Measurements from ENCODE around the gene ASB13.

ASB13 gene

DNA sequence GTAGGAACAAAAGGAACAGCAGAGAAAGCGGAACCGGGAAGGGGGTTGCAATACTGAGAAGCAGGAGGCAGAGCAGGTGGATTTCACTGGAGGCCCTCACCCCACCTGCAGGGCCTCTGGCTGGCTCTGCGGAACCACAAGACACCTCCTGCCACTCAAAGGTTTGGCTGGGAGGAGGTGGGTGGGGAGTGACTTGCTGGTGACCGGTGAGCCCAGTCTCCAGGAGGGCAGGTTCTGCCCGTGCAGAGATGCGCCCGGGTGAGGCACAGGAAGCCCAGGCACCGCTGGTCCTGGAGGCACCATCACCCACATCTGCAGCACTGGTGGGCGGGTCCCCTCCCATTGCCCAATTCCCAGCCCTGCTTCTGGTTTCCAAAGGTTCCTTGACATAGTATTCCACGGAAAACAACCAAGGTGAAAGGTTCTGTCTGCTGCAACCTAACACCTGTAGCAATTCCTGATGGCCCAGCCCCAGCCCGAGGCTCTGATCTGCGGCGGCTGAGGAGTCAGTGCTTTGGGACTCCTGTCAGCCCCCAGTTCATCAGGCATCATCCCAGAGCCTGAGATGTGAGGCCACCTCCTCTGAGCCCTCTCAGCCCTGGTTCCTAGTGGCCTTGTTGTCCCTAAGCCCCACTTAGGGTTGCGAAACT, 77.3 kb downstream of the ASB13 start:
- no peak for DNase-seq (ENCODE audit: low read depth)
- H3K4me3 ChIP-seq (ENCODE audit: low read length): no peak overlapping the region
- TF ChIP-seq, protein P1, sequence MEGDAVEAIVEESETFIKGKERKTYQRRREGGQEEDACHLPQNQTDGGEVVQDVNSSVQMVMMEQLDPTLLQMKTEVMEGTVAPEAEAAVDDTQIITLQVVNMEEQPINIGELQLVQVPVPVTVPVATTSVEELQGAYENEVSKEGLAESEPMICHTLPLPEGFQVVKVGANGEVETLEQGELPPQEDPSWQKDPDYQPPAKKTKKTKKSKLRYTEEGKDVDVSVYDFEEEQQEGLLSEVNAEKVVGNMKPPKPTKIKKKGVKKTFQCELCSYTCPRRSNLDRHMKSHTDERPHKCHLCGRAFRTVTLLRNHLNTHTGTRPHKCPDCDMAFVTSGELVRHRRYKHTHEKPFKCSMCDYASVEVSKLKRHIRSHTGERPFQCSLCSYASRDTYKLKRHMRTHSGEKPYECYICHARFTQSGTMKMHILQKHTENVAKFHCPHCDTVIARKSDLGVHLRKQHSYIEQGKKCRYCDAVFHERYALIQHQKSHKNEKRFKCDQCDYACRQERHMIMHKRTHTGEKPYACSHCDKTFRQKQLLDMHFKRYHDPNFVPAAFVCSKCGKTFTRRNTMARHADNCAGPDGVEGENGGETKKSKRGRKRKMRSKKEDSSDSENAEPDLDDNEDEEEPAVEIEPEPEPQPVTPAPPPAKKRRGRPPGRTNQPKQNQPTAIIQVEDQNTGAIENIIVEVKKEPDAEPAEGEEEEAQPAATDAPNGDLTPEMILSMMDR (conservative IDR thresholded peaks at IDR 0.05; ENCODE audit: low read length): no peak
